Posterior vena cava (tissue), 2 donors: ENCODE measurements around the gene CDC42. TPM values are rescaled to one million over a fixed set of nuclear protein-coding genes. Genes with fewer than 3 reads are reported as not detected.

ENCODE experiments used
- DNase-seq: peaks from one replicate; pipeline ENCODE4 v3.0.0-alpha.2; 2020; ENCODE audit warnings: low spot score
- intact Hi-C, 2 donors: fragments of 100-400 bp; cut with DNase I; formaldehyde crosslinking; loops; one replicate each; pipeline versions ENCODE4 v1.14.1 to v1.14.2; 2022 to 2023
- total RNA-seq, 2 donors: library from RNA; stranded (reverse); fragmentation: NEBNext Ultra II Directional; extraction: Animal tissue kit (Norgen Biotek cat#: 25700); gene quantifications; one replicate each; pipeline ENCODE4 v1.2.1, GENCODE V29; 2021
- donor health status: DM: yes; HTN: yes; CAD: no.
- donor health status: DM: yes; HTN: yes; CAD: no.

The CDC42 gene
- total RNA-seq, 2 donors from 2014 or later: 214 to 262 TPM

GRCh38 chr1:22137004-22137720 is 84.7 kb downstream of the CDC42 start:
- no peak for DNase-seq
- intact Hi-C loops: no loop called here

- intact Hi-C loops: no loop called here
- no peak for DNase-seq
Observed at GRCh38 chr1:22139066-22139594, 86.6 kb downstream of the CDC42 start.

- DNase-seq: no peak
- intact Hi-C loops: loop anchor here in 1 of 2 donors (5.0 kb wide), 1 partner anchor 33 kb away; no protein-coding TSS in a partner anchor
Observed at GRCh38 chr1:22139817-22140216, 87.3 kb downstream of the CDC42 start.

Other genes with a start within 250 kb of the CDC42 start
- gene LDLRAD2, start 240.4 kb upstream of the CDC42 start, total RNA-seq: under 1 TPM; 0.24 to 0.28 TPM
- 100 to 1,000 TPM; 682 to 919 TPM for gene HSPG2, start 115.4 kb upstream of the CDC42 start, total RNA-seq
- 1 to 10 TPM in 1 of 2 donors, not detected in 1; 2.5 TPM for gene CELA3B, start 75.7 kb upstream of the CDC42 start, total RNA-seq
- 1 to 10 TPM in 1 of 2 donors, not detected in 1; 7.6 TPM for gene CELA3A, start 51.1 kb upstream of the CDC42 start, total RNA-seq
- gene WNT4, start 90.4 kb downstream of the CDC42 start, total RNA-seq: under 1 TPM; 0.10 to 0.32 TPM